ENCODE measurements around the gene FERMT2. TPM values are rescaled to one million over a fixed set of nuclear protein-coding genes. Genes with fewer than 3 reads are reported as not detected.

Gene FERMT2
- total RNA-seq, 2 donors from 2014 or later: 38.8 to 62.9 TPM

- Histone ChIP-seq H3K9me3 (no peaks in the 10 kb centered on the region), H3K36me3 (no peaks in the 10 kb centered on the region), H3K27ac (no peak overlapping the region), H3K27me3 (replicated peaks; ENCODE audit: insufficient read depth) (no peaks in the 10 kb centered on the region), H3K4me1 (replicated peaks) (no peaks in the 10 kb centered on the region), H3K4me3 (no peak overlapping the region)
- intact Hi-C loops (cut with DNase I): no loop called here
- WGBS: 92% methylated on average over 3 of the region's 3 CpGs
- DNase-seq (ENCODE audit: low spot score): no peak
- TF ChIP-seq, protein P1, sequence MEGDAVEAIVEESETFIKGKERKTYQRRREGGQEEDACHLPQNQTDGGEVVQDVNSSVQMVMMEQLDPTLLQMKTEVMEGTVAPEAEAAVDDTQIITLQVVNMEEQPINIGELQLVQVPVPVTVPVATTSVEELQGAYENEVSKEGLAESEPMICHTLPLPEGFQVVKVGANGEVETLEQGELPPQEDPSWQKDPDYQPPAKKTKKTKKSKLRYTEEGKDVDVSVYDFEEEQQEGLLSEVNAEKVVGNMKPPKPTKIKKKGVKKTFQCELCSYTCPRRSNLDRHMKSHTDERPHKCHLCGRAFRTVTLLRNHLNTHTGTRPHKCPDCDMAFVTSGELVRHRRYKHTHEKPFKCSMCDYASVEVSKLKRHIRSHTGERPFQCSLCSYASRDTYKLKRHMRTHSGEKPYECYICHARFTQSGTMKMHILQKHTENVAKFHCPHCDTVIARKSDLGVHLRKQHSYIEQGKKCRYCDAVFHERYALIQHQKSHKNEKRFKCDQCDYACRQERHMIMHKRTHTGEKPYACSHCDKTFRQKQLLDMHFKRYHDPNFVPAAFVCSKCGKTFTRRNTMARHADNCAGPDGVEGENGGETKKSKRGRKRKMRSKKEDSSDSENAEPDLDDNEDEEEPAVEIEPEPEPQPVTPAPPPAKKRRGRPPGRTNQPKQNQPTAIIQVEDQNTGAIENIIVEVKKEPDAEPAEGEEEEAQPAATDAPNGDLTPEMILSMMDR (IDR thresholded peaks at IDR 0.05): no peak
- TF ChIP-seq POLR2A (IDR thresholded peaks at IDR 0.05) (no peak), POLR2AphosphoS5 (IDR thresholded peaks at IDR 0.05) (no peak)
These were observed 89.9 kb downstream of the FERMT2 start for GRCh38 chr14:52860910-52861309.

DNA sequence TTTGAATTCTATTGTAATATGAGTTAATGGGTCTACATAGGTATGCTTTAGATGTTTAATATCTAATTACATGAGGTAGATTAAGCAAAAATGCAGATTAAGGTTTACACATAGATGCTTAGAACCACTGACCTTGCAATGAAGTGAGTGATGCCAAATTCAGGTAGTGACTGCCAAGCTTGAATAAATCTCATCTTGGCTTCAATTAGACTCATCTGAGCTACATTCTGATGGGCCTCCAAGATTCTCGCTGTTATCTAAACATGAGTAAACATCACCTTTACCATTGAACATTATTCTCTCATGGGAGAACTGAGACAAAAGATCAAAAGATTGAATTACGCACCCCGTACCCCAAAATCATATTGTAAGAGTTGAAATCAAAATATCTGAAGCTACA is 90.6 kb downstream of the FERMT2 start:
- no peaks in the 10 kb centered on the region for H3K9me3 ChIP-seq
- intact Hi-C loops (cut with DNase I): no loop called here
- H3K4me3 ChIP-seq: no peak overlapping the region
- WGBS: 86% methylated on average over 3 of the region's 3 CpGs
- no peak for DNase-seq (ENCODE audit: low spot score)
- no peaks in the 10 kb centered on the region for H3K4me1 ChIP-seq (replicated peaks)
- TF ChIP-seq POLR2AphosphoS5 (IDR thresholded peaks at IDR 0.05) (no peak), POLR2A (IDR thresholded peaks at IDR 0.05) (no peak)
- TF ChIP-seq, protein P1 (IDR thresholded peaks at IDR 0.05): no peak
- no peaks in the 10 kb centered on the region for H3K27me3 ChIP-seq (replicated peaks; ENCODE audit: insufficient read depth)
- H3K27ac ChIP-seq: no peak overlapping the region
- H3K36me3 ChIP-seq: no peaks in the 10 kb centered on the region

GRCh38 chr14:52856139-52856538 is 94.7 kb downstream of the FERMT2 start:
- no peak overlapping the region for H3K4me3 ChIP-seq
- H3K4me1 ChIP-seq (replicated peaks): peaks cover 7% of the 10 kb centered on the region
- TF ChIP-seq, protein P1 (IDR thresholded peaks at IDR 0.05): no peak
- TF ChIP-seq POLR2A (IDR thresholded peaks at IDR 0.05): no peak
- no peak for TF ChIP-seq POLR2AphosphoS5 (IDR thresholded peaks at IDR 0.05)
- H3K9me3 ChIP-seq: no peaks in the 10 kb centered on the region
- WGBS: 86% methylated on average over 4 of the region's 4 CpGs
- no peaks in the 10 kb centered on the region for H3K36me3 ChIP-seq
- no peak for DNase-seq (ENCODE audit: low spot score)
- no peaks in the 10 kb centered on the region for H3K27me3 ChIP-seq (replicated peaks; ENCODE audit: insufficient read depth)
- intact Hi-C loops (cut with DNase I): no loop called here
- no peak overlapping the region for H3K27ac ChIP-seq

GRCh38 chr14:52853522-52853854 is 97.4 kb downstream of the FERMT2 start:
- Histone ChIP-seq H3K4me1 (replicated peaks) (peaks cover 7% of the 10 kb centered on the region), H3K36me3 (no peaks in the 10 kb centered on the region), H3K4me3 (no peak overlapping the region), H3K27me3 (replicated peaks; ENCODE audit: insufficient read depth) (no peaks in the 10 kb centered on the region), H3K9me3 (no peaks in the 10 kb centered on the region), H3K27ac (no peak overlapping the region)
- intact Hi-C loops (cut with DNase I): no loop called here
- WGBS: 80% methylated on average over 3 of the region's 3 CpGs
- TF ChIP-seq, protein P1 (IDR thresholded peaks at IDR 0.05): no peak
- TF ChIP-seq POLR2A (IDR thresholded peaks at IDR 0.05) (no peak), POLR2AphosphoS5 (IDR thresholded peaks at IDR 0.05) (no peak)
- no peak for DNase-seq (ENCODE audit: low spot score)

DNA sequence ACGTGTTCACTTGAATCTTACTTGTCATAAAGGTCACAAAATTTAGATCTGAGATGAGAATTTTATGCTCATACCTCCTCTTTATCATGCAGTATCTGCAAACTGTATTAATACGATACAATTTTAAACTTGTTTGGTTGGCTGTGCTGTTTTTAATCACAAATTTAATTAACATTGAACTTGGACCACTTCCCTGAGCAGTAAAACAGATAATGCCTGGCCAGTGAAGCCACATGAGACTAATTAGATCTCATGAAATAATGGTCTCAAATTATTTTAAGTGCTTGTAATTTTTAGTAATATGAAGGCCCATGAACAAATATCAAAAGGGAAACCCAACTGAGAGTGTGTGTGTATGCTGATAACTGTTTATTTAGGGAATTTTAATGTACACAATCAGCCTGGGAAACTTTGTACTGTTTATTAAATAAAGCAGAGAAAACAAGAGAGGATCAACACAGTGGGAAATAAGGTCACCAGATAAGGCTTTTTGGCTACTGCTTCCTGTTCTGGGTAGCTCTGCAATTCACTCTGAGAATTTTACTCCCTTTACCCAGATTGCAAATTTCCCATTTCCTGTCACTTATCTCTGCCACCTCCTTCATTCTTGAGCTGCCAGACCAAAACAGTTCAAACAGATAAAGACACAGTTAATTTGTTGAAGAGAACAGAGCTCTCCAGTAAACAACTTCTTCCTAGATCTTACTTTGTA is 97.9 kb downstream of the FERMT2 start:
- Histone ChIP-seq H3K36me3 (no peaks in the 10 kb centered on the region), H3K9me3 (no peaks in the 10 kb centered on the region), H3K4me3 (no peak overlapping the region), H3K27me3 (replicated peaks; ENCODE audit: insufficient read depth) (no peaks in the 10 kb centered on the region), H3K27ac (no peak overlapping the region), H3K4me1 (replicated peaks) (peaks cover 7% of the 10 kb centered on the region)
- DNase-seq (ENCODE audit: low spot score): no peak
- intact Hi-C loops (cut with DNase I): no loop called here
- 25% methylated on average over 2 of the region's 2 CpGs for WGBS
- TF ChIP-seq POLR2A (IDR thresholded peaks at IDR 0.05): no peak
